Epithelial cell of esophagus (primary cell): ENCODE measurements around the gene PAGE2B.
"Not testable (repeated sequence)": the region's sequence is repeated elsewhere in the genome, so short reads cannot be mapped to it uniquely, and the experiment has no call there.

Experiments used
- DNase-seq: peaks from one replicate; pipeline ENCODE4 v3.0.0; 2010; ENCODE audit warnings: low read depth
- H3K4me3 ChIP-seq: 2 replicates; pipeline ENCODE4 v1.5.1; 2011; ENCODE audit warnings: mild to moderate bottlenecking, low read length, control low read depth
- TF ChIP-seq, protein P1 (sequence below): IDR thresholded peaks from 2 replicates; pipeline ENCODE4 v1.5.1; 2011; ENCODE audit warnings: low read depth, mild to moderate bottlenecking, low read length, control low read depth, inconsistent platforms; ENCODE audit not compliant: insufficient read depth; ENCODE audit errors: missing control alignments

The PAGE2B gene

DNA sequence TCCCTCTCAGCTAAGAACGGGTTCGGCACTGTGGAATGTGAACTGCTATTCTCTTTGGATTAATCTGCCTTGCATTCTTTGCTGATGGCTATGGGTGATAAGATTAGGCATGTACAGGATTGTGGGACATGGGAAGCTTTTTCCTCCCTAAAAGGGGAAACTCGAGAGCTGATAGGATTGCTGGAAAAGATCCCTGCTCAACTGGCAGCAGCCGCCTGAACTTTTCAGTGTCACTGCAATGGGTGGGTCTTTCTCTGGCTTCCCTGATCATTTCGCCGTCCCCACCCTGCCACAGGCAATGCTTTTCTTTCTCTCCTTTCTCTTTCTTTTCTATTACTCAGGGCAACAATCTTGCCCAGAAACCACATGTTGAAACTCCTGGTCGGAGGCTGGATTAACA, 34.5 kb downstream of the PAGE2B start:
- TF ChIP-seq, protein P1, sequence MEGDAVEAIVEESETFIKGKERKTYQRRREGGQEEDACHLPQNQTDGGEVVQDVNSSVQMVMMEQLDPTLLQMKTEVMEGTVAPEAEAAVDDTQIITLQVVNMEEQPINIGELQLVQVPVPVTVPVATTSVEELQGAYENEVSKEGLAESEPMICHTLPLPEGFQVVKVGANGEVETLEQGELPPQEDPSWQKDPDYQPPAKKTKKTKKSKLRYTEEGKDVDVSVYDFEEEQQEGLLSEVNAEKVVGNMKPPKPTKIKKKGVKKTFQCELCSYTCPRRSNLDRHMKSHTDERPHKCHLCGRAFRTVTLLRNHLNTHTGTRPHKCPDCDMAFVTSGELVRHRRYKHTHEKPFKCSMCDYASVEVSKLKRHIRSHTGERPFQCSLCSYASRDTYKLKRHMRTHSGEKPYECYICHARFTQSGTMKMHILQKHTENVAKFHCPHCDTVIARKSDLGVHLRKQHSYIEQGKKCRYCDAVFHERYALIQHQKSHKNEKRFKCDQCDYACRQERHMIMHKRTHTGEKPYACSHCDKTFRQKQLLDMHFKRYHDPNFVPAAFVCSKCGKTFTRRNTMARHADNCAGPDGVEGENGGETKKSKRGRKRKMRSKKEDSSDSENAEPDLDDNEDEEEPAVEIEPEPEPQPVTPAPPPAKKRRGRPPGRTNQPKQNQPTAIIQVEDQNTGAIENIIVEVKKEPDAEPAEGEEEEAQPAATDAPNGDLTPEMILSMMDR, result no peak
- no peak overlapping the region for H3K4me3 ChIP-seq
- DNase-seq, result no peak

DNA sequence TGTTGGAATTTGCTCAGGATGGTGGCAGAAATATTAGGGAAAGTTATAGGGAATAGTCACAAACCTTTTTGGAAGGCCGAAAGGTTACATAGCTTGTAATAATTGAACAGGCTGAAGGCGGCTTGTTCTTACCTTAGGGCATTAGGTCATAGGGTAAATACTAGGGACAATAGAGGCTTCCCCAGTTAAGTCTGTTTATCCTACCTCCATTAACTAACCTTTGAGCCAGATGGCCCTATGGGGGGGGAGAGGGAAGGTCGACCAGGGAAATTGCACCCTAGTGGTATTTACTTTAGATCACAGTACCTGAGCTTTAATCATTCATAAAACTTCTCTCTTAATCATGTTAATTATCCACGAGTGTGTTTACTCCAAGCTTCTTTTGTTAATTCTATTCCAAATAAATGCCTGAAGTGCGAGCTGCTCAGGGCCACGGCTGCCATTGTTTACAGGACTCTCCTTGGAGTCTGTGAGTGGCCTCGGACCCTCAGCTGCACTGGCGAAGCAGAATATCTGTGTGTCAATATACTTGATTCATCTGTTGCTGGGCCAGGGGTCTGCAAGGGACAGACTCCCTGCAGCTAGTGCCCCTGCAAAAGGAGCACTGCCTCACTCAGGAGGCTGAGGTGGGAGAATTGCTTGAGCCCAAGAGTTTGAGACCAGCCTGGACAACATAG, 36.9 kb downstream of the PAGE2B start:
- H3K4me3 ChIP-seq, result no peak overlapping the region
- TF ChIP-seq, protein P1, result no peak
- DNase-seq, result no peak

- not testable (repeated sequence) for DNase-seq, H3K4me3 ChIP-seq
Measured at GRCh38 chrX:55116589-55116988, 41.8 kb downstream of the PAGE2B start.

GRCh38 chrX:55118574-55118973, 43.7 kb downstream of the PAGE2B start:
- TF ChIP-seq, protein P1, result no peak
- no peak overlapping the region for H3K4me3 ChIP-seq
- no peak for DNase-seq

DNA sequence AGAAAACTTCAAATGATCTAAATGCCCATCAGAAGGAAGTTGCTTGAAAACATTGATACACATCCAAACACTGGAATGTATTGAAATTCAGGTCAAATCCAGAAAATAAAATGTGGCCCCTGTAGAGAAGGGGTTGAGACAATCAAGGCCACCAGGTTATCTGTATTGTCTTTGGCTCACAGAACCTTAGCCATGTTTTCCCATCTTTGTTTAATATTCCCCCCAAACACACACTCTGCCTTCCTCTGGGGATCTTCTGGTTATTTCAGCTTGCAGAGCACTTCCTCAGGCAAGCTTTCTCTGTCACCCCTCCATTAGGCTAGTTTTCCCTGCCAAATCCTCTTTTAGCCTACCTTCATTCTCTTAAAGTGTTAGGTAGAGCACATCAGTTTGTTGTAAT, 44.4 kb downstream of the PAGE2B start:
- DNase-seq, result no peak
- H3K4me3 ChIP-seq, result no peak overlapping the region
- TF ChIP-seq, protein P1, result no peak

- no peak overlapping the region for H3K4me3 ChIP-seq
- TF ChIP-seq, protein P1, result no peak
- no peak for DNase-seq
Measured at GRCh38 chrX:55119712-55120111, 44.9 kb downstream of the PAGE2B start.

DNA sequence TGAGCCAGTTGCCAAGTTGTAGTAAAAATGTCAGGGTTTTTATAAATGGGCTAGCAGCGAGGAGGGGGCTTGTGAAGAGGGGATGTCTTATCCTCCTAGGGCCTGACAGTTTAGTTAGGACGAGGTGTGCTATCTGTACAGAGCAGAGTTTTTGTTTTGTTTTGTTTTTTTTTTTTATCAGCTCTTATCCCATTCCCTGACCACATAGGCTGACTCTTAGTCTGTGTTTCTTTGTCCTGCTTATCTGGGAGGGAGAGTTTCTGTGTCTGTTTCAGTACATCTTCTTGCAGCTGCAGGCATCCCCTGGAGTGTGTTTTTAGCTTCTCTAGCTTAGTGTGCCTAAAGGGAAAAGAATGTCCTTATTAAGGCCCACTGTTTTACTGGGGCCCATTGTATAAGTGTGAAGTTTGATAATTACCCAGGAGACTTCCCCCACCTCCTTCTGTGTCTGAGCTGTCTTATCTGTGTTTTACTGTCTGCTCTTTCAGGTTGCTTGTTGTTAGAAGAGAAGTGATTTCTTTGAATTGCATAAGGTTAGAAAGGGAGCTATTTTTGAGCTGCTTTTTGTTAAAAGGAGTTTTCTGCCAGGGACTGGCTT, 46.0 kb downstream of the PAGE2B start:
- no peak for DNase-seq
- TF ChIP-seq, protein P1, result no peak
- H3K4me3 ChIP-seq, result no peak overlapping the region
